Hepatic stellate cell (primary cell): ENCODE data around the gene ANXA2R.
A peak's percentile ranks its signal among the peaks of the same experiment; 100 is the strongest.

ENCODE experiments used
- DNase-seq: peaks from one replicate; pipeline ENCODE4 v3.0.0; 2011; ENCODE audit warnings: low spot score

ANXA2R gene

DNA sequence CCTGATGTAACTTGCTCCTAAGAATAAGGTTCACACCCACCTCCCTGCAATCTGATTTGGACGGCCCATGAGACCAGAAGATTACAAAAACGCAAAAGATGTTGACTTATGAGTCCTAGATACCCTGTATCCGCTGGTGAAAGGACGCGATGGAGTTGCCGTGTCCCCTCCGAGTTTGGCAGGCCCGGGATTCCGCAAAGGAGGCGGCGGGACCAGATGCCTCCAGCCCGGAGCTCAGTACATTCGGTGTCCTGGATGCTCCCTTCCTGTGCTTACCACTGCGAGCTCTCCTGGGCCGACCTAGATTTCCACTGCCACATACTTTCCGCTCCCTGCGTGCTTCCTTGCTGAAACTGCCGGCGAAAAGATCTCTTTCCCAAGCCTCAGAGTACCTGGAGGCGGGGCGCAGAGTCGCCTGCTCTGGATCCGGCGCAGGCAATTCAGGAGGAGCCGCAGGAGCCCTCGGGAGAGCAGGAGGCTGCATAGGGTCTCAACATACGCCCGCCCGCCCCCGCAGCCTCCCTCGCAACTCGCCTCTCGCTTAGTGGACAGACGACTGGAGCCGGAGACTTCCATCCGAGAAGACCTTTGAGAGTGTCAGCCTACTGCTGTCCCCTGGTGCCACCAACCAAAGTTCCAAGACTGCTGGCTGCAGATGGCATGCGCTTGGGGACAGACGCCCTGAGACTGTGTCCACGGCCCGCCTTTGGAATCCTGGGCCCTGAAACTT is 39.8 kb downstream of the ANXA2R start:
- DNase-seq = no peak

DNA sequence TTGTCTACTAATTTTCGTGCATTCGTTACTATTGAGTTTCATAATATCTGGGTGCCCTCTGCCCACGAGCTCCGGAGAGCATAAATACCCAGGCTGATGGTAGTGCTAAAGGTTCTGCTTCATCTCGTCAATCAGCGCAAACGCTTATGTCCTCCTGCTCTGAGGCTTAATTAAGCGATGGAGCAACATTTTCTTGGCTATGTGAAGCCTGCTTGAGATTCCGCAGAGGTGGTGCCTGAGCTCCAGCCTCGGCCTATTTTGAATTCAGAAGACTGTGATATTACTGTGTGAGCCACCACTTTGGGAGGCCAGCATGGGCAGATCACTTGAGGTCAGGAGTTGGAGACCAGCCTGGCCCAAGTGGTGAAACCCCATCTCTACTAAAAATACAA is 44.8 kb downstream of the ANXA2R start:
- no peak for DNase-seq

DNA sequence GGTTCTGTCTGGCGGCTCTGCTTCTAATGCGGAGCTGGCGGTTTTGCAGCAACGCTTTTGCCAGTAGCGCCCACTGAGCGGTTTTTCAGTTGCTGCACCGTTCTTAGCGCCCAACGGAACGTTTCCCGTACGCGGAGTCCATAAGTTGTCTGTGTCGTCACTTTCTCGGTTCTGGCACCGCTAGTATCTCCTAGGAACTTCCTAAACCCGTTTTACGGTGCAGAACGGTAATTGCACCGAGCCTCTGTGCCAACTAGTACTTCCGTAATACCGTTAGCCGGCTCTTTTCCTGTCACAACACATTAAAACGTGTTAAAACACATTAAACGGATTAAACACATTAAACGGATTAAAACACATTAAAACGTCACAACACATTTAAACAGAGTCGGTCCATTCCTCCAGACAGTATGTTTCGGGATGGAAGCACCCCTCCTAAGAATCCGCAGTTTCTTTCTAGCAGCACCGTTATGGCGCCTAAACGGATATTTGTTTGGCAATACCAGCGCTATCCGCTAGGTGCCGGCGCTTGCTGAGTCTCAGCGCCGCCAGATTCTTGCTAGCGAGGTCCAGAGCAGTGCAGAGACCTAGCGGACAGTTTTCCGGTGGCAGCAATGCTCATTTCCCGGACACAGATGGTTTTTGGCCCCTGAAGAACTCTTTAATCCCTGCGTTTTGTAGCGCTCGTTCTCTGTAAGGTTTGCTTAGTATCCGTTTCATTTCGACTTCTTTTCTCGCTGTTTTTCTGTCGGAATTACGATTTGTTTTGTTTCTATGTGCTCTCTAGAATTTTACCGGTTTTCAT is 45.4 kb downstream of the ANXA2R start:
- DNase-seq = no peak

DNA sequence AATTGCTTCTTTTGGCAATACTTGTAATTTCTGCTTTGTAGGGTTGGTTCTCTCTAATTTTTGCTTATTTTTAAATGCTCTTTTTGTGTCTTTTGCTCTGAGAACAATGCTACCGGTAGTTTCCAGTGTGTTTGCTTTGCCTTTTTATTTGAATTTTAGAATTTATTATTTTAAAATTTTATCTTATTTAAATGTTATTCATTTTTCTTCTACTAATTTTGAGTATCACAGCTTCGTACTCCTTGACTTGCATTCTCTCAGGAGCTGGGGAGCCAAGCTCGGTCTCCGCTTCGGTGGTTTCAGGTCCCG is 45.9 kb downstream of the ANXA2R start:
- DNase-seq = no peak

DNA sequence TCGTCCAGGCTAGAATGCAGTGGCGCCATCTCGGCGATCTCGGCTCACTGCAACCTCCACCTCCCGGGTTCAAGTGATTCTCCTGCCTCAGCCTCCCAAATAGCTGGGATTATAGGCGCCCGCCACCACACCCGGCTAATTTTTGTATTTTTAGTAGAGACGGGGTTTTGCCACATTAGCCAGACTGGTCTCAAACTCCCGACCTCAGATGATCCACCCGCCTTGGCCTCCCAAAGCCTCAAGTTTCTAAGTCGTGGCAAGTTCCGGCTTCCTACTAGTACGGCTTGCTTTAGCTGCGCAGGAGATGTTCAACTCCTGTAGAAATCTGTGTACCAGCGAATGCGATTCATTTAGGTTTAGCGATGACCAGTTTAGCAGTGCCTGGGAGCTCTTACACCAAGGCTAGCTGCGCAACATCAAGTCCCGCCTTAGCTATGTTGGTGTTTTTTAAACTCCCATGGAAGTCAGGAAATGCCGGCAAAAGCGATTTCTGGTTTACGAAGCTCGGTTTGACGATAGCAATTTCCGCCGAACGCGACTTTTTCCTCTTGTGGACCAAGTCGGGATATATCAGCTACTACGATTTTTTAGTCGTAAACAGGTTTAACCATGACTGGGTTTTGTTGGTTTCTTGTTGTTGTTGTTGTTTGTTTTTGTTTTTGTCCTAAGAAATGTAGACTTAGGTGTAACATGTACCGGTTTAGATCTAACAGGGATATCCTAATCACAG is 46.4 kb downstream of the ANXA2R start:
- no peak for DNase-seq

DNA sequence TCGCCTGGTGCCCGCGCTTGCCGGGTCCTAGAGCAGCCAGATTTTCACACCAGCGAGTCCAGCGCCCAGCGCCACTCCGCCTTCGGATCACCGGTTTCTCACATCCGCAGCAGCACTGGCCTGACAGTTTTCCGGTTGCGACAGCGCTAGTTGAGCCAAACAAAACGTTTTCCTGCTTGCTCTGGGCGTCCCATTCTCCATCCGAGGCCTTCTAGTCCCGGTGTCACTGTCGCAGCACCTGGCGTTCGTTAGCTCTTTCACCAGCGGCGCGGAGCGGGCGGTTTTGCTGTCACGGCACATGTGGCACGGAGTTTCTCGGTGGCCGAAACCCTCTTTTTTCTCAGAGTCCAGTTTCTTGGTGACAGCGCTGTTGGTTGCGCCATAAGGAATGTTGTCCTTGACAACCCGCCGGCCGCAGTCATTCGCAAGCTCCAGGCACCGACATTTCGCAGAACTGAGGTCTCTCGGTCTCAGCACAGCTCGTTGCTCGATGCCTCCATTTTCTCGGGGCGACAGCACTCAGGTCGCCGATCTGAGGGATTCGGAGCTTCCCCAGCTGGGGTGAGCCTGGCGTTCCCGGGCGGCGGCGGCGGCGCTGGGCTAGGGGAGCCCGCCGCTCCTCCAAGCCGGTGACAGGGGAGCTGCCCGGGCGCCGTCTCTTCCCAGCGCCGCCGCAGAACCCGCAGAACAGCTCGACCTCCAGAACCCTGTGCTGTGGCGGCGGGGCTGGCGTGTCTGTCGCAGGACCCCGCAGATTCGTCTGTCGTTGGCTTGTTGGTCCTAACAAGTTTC is 47.8 kb downstream of the ANXA2R start:
- peak; percentile 66 for DNase-seq

DNA sequence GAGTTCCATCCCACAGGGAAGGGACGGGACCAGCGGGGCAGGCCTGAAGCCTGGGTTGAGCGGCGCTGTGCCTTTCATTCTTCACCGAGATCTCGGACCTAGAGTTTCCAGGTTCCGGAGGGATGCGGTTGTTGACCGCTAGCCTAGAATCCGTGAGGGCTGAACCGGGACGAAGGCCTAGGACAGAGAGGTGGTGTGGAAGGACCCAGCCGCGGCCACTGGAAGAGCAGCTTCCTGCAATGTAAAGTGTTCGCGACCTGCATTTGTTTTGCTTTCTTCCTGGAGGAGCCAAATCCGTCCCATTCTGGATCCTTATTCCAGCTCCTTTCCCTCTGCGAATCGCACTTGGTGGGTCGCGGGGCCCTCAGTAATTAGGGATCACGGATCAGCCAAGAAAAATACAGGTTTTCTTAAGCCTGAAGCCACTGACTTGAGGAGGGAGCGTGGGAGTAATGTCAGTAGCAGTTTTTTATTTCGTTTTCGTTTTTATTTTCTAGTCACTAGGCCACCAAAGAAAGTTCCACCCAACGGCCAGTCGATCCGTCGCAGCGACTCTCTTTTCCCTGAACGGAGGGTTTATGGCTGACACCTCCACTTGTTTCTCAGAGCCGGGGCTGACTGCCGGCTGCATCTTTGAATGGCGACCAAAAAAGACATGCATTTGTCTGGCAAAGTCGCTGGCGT is 48.6 kb downstream of the ANXA2R start:
- DNase-seq = no peak

DNA sequence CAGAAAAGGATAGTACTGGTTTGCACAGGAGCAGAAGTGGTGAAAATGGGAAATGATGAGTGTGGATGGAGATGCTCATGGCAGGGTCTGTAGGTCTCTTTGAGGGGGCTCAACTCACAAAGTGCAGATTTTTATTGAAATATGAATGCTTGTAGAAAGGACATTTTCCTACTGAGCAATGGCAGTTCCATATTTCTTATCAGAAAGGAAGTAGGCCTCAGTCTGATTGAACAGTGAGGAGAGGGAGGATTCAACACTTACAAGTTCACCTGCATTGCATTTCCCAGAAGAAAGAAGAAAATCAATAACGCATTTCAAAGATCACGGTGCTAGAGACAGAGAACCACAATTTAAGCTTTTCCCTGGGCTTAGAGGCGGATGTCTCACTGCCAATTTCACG is 49.2 kb downstream of the ANXA2R start:
- DNase-seq = no peak
